Heart right ventricle (tissue), 16 donors: ENCODE data around the gene EPN3. TPM values are rescaled to one million over a fixed set of nuclear protein-coding genes. Genes with fewer than 3 reads are reported as not detected.
A peak's percentile ranks its signal among the peaks of the same experiment; 100 is the strongest.

Source experiments
- ATAC-seq, 8 donors: fragments of 200-7000 bp; cut with Tn5 transposase; one replicate each; pipeline ENCODE4 v1.9.1; 2020; ENCODE audit warnings: mild to moderate bottlenecking in 8 of 8, moderate library complexity in 8 of 8, moderate number of reproducible peaks in 1 of 8
- DNase-seq, 2 donors: peaks; one replicate each; pipeline ENCODE4 v3.0.0-alpha.2; 2020
- H3K27ac ChIP-seq, 10 donors: fragments of 200-600 bp; sonication (generic) in 2 of 10; one replicate each; pipeline versions ENCODE4 v1.5.0 to v1.8.0; 2020 to 2022; ENCODE audit warnings: mild to moderate bottlenecking in 3 of 10
- H3K27me3 ChIP-seq, 7 donors: fragments of 200-600 bp; one replicate each; pipeline ENCODE4 v1.8.0; 2021 to 2022; ENCODE audit warnings: mild to moderate bottlenecking in 2 of 7
- H3K36me3 ChIP-seq, 9 donors: fragments of 200-600 bp; sonication (generic) in 1 of 9; one replicate each; pipeline versions ENCODE4 v1.5.0 to v1.8.0; 2020 to 2022; ENCODE audit warnings: mild to moderate bottlenecking in 2 of 9
- H3K4me1 ChIP-seq, 9 donors: fragments of 200-600 bp; sonication (generic) in 1 of 9; one replicate each; pipeline versions ENCODE4 v1.5.0 to v1.8.0; 2020 to 2022; ENCODE audit warnings: mild to moderate bottlenecking in 4 of 9
- H3K4me3 ChIP-seq, 10 donors: fragments of 200-600 bp; sonication (generic) in 2 of 10; one replicate each; pipeline versions ENCODE4 v1.5.0 to v1.8.0; 2020 to 2022; ENCODE audit warnings: mild to moderate bottlenecking in 7 of 10, moderate library complexity in 2 of 10
- H3K9me3 ChIP-seq, 11 donors: fragments of 200-600 bp in 10 of 11; sonication (generic) in 2 of 11; one replicate each; pipeline versions ENCODE4 v1.5.0 to v1.8.0; 2013 to 2022; ENCODE audit warnings: mild to moderate bottlenecking in 2 of 11, control low read depth in 1 of 11, moderate library complexity in 1 of 11
- CTCF ChIP-seq, 9 donors: fragments of 200-600 bp; sonication (generic) in 2 of 9; IDR thresholded peaks; one replicate each; pipeline versions ENCODE4 v1.5.0 to v1.8.0; 2021 to 2022; ENCODE audit warnings: antibody characterized with exemption in 9 of 9, mild to moderate bottlenecking in 5 of 9, moderate library complexity in 1 of 9
- WGBS, 2 donors: extraction: QIAGEN DNeasy Blood & Tissue Kit; methylation state at CpG; one replicate each; pipeline ENCODE4 v1.1.7; 2013; ENCODE audit warnings: inconsistent platforms in 1 of 2; 5-methylcytosine and 5-hydroxymethylcytosine counted together
- intact Hi-C, 10 donors: fragments of 100-400 bp; cut with DNase I; formaldehyde crosslinking; loops; one replicate each; pipeline versions ENCODE4 v1.11.1 to v1.14.2; 2022
- polyA plus RNA-seq, 2 donors: library from polyadenylated mRNA; stranded (reverse); fragments of 200-250 nt; gene quantifications; one replicate each; pipeline ENCODE4 v1.2.3, GENCODE V29; 2013
- total RNA-seq, 10 donors: library from RNA; stranded (reverse); fragmentation: NEBNext Ultra II Directional in 3 of 10; extraction: Animal tissue kit (Norgen Biotek cat#: 25700) in 3 of 10; gene quantifications; one replicate each; pipeline versions ENCODE4 v1.2.1 to v1.2.4, GENCODE V29; 2021 to 2023
- donor health status: Arrhythmogenic right ventricular cardiomyopathy.
- donor health status: ischemic (EF 13 %, LVEDD 7.1; RV severe dilation, severe dysfunction).
- donor health status: healthy with polysubstance abuse.
- donor health status: DM: no; HTN: yes; CAD: no.
- donor health status: DM: no; HTN: no; CAD: no.
- donor health status: ischemic (EF 25% LVEDD 6.9; RV normal size, moderate dysfunction).
- donor health status: ischemic (EF 25% LVEDD 5.7; RV mildly dilated, moderate dysfunction).
- donor health status: healthy.
- donor health status: DM: yes; HTN: yes; CAD: no.
- donor health status: Ischemic cardiomyopathy.
- donor health status: ischemic (EF 35%, LVEDD 5.7; RV mildly dilated, moderate dysfunction).
- donor health status: nonischemic (EF 11% LVEDD 7.7; RV severe dilation, severe dysfunction).
- donor health status: DM: yes; HTN: yes; CAD: no.
- donor health status: PGD.
- donor health status: ischemic (EF 29% LVEDD 5.4; RV normal size, mild dysfunction).
- donor health status: nonischemic (EF 23%, LVEDD 6.1; RV moderate dilation, normal function).

EPN3 gene
- total and polyA plus RNA-seq, 12 donors = 3.0 to 21.5 (median 10.1) TPM

- H3K9me3 ChIP-seq = no peaks in the 10 kb centered on the region
- WGBS, 2 donors = 2 to 3% methylated on average over 38 to 42 of the region's 42 CpGs
- peak; percentile 95 to 100 (median 98) for TF ChIP-seq CTCF (IDR thresholded peaks at IDR 0.05)
- intact Hi-C loops = loop anchor here in 9 of 10 donors (1.0 to 10.0 kb wide), 12 partner anchors 65 to 410 kb away; no protein-coding TSS in a partner anchor
- peak within 1 kb of the TSS; percentile 43 to 74 (median 66) for H3K4me3 ChIP-seq
- H3K27me3 ChIP-seq = no peaks in the 10 kb centered on the region
- peaks cover 0 to 32% (median 0%) of the 10 kb centered on the region in 9 donors for H3K36me3 ChIP-seq
- H3K27ac ChIP-seq = peak within 1 kb of the TSS; percentile 6 to 94 (median 82)
- ATAC-seq (peak; percentile 85 to 93 (median 88)), DNase-seq (peak; percentile 89 to 93)
- H3K4me1 ChIP-seq = peaks cover 0 to 37% (median 21%) of the 10 kb centered on the region in 9 donors
Observed at GRCh38 chr17:50547035-50547735, 14.7 kb downstream of the EPN3 start, which contains the start of gene SPATA20. TSS of gene SPATA20 (plus strand) at chr17:50547174. CDS start at chr17:50547209, 35 bp downstream.

GRCh38 chr17:50547736-50548083, 15.2 kb downstream of the EPN3 start:
- 74 to 78% methylated on average over 5 of the region's 5 CpGs for WGBS, 2 donors
- intact Hi-C loops = loop anchor here in 9 of 10 donors (1.0 to 10.0 kb wide), 12 partner anchors 65 to 410 kb away; no protein-coding TSS in a partner anchor
- no peak for ATAC-seq

GRCh38 chr17:50548831-50549230, 16.3 kb downstream of the EPN3 start:
- Histone ChIP-seq H3K9me3 (no peaks in the 10 kb centered on the region), H3K4me3 (no peak overlapping the region), H3K27me3 (no peaks in the 10 kb centered on the region), H3K4me1 (peaks cover 0 to 24% (median 12%) of the 10 kb centered on the region in 9 donors), H3K36me3 (peaks cover 0 to 40% (median 0%) of the 10 kb centered on the region in 9 donors), H3K27ac (no peak overlapping the region)
- ATAC-seq = no peak
- TF ChIP-seq CTCF (IDR thresholded peaks at IDR 0.05) = no peak
- DNase-seq = no peak
- intact Hi-C loops = loop anchor here in 9 of 10 donors (5.0 to 10.0 kb wide), 8 partner anchors 67 to 408 kb away; no protein-coding TSS in a partner anchor
- WGBS, 2 donors = 84 to 90% methylated on average over 18 of the region's 18 CpGs

More at GRCh38 chr17:50547736-50548083, 15.2 kb downstream of the EPN3 start:
- Histone ChIP-seq H3K27ac (peak overlapping the region in 7 of 10 donors; percentile 78 to 94 (median 90)), H3K9me3 (no peaks in the 10 kb centered on the region), H3K4me1 (peaks cover 0 to 32% (median 16%) of the 10 kb centered on the region in 9 donors), H3K36me3 (peaks cover 0 to 37% (median 0%) of the 10 kb centered on the region in 9 donors), H3K4me3 (peak overlapping the region in 9 of 10 donors; percentile 43 to 74 (median 69)), H3K27me3 (no peaks in the 10 kb centered on the region)
- TF ChIP-seq CTCF (IDR thresholded peaks at IDR 0.05) = no peak
- peak in 1 of 2 donors; percentile 25 for DNase-seq

- no peaks in the 10 kb centered on the region for H3K27me3 ChIP-seq
- H3K27ac ChIP-seq = no peak overlapping the region
- H3K9me3 ChIP-seq = no peaks in the 10 kb centered on the region
- H3K4me1 ChIP-seq = peaks cover 0 to 24% (median 12%) of the 10 kb centered on the region in 9 donors
- ATAC-seq (no peak), DNase-seq (no peak)
- no peak overlapping the region for H3K4me3 ChIP-seq
- peaks cover 0 to 40% (median 0%) of the 10 kb centered on the region in 9 donors for H3K36me3 ChIP-seq
- 91 to 93% methylated on average over 19 of the region's 19 CpGs for WGBS, 2 donors
- intact Hi-C loops = loop anchor here in 9 of 10 donors (5.0 to 10.0 kb wide), 8 partner anchors 67 to 408 kb away; no protein-coding TSS in a partner anchor
- TF ChIP-seq CTCF (IDR thresholded peaks at IDR 0.05) = no peak
Observed at GRCh38 chr17:50549256-50549941, 16.9 kb downstream of the EPN3 start.
